Melanocyte of skin (primary cell): ENCODE measurements around the gene FAM193A. TPM values are rescaled to one million over a fixed set of nuclear protein-coding genes. Genes with fewer than 3 reads are reported as not detected.

Source experiments
- small RNA-seq, 2 donors: library from RNA; depleted of rRNA; stranded (forward); fragments of <200 nt; gene quantifications; one replicate each; pipeline ENCODE3, GENCODE V24; 2012
- total RNA-seq, 2 donors: library from RNA; depleted of rRNA; stranded (reverse); fragments of >200 nt; gene quantifications; 2 replicates each; pipeline ENCODE4 v1.2.3, GENCODE V29; 2012

The FAM193A gene, protein sequence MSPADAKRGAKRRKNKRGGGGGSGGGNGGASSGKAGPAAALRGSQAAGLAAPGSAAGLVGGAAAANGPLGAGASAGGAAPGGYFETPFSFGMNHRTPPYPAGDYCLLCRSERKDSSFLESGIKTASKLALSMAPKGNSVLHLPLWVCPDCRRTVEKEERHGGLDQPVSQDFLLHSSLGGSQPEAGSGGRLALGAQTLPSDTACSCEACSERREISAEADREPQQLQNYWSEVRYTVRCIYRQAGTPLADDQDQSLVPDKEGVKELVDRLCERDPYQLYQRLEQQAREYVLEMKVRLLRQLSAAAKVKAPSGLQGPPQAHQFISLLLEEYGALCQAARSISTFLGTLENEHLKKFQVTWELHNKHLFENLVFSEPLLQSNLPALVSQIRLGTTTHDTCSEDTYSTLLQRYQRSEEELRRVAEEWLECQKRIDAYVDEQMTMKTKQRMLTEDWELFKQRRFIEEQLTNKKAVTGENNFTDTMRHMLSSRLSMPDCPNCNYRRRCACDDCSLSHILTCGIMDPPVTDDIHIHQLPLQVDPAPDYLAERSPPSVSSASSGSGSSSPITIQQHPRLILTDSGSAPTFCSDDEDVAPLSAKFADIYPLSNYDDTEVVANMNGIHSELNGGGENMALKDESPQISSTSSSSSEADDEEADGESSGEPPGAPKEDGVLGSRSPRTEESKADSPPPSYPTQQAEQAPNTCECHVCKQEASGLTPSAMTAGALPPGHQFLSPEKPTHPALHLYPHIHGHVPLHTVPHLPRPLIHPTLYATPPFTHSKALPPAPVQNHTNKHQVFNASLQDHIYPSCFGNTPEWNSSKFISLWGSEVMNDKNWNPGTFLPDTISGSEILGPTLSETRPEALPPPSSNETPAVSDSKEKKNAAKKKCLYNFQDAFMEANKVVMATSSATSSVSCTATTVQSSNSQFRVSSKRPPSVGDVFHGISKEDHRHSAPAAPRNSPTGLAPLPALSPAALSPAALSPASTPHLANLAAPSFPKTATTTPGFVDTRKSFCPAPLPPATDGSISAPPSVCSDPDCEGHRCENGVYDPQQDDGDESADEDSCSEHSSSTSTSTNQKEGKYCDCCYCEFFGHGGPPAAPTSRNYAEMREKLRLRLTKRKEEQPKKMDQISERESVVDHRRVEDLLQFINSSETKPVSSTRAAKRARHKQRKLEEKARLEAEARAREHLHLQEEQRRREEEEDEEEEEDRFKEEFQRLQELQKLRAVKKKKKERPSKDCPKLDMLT (N-terminal part only)
- total RNA-seq, result 10 to 100 TPM; 18.6 to 22.0 TPM

DNA sequence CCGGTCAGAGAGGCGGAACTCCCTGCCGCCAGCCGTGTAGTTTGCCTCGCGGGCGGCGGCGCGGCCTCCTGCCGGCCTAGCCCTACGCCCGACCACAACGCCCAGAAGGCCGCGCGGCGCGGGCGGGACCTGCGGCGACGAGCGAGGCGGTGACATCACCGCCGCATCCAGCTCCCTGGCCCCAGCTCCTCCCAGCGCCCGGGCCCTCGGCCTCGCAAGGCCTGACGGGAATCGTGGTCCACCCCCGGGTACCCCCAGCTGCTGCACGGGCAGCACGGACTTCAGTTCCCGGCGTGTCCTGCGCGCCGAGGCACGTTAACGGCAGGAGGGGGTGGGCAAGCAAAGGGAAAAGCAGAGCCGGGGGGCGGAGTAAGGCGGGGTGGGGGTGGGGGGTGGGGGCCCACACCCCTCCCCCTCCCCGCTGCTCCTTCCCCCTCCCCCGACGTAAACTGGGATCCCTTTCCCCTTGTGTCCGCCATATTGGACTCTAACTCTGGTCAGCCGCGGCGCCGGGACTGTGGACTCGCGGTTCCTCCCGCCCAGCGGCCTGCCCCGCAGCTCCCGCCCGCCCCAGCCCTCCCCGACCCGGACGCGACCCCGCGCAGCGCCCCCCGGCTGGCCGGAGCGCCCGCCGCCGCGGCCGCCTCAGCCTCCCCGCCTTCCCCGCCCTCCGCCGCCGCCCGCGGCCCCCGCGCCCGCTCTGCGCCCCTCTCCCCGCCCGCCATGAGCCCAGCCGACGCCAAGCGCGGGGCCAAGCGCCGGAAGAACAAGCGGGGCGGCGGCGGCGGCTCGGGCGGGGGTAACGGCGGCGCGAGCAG, at the start of gene FAM193A:
Gene FAM193A, plus strand, starts transcription at position 455 of the 818 bp plus-strand sequence. Its CDS starts 269 bp downstream, at position 724.

DNA sequence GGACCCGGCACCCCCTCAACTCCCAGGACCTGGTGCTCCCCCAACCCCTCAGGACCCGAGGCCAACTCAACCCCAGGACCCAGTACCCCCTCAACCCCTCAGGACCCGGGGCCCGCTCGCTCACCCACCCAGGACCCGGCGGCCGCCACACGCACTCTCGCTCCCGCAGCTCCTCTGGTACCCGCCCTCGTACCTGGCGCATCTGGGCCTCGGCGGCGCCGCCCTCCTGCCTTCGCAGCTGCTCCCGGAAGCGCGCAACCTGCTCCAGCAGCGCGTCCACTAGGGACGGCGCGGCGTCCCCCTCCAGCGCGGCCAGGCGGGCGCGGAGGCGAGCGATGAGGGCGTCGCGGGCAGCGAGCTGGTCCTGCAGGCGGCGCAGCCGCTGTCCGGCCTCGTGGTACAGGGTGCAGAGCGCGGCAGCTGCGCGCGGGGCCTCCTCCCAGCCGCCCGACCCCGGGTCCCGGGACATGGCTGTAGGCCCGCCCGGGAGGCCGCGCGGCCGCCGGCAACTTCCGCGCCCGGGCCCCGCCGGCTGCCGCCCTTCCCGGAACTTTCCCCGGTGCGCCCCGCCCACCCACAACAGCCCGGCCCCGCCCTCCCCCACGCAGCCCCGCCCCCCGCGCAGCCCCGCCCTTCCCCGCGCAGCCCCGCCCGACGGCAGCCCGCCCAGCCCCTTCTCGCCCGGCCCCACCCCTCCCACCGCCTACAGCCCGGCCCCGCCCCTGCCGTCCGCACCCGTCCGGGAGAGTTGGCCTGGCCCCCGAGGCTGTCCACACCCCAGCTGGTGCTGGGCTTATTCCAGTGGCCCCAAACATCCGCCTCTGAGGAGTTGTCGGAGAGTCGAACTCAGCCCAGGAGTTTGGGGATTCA, 219.6 kb downstream of the FAM193A start, which contains the start of gene TNIP2:
Gene TNIP2, minus strand, starts transcription at position 516 of the 870 bp plus-strand sequence. Its CDS starts 47 bp downstream, at position 469.

Small RNA genes lying within 50 kb of the gene (small RNA-seq; reads per million reads assigned to genes)
- gene CR545473.1 (0 reads per million in 2 donors), gene RF00019 (0 reads per million in 2 donors)

Other genes starting within 250 kb of the FAM193A start
- 10 to 100 TPM in 1 of 2 donors, 1 to 10 TPM in 1; 8.7 to 13.1 TPM for gene ZFYVE28, start 118.0 kb upstream of the FAM193A start, total RNA-seq
- gene CFAP99, start 117.7 kb upstream of the FAM193A start, total RNA-seq, result under 1 TPM in 1 of 2 donors, not detected in 1; under 0.01 TPM
- gene RNF4, start 67.5 kb upstream of the FAM193A start, total RNA-seq, result 100 to 1,000 TPM in 1 of 2 donors, 10 to 100 TPM in 1; 72.6 to 111 TPM
- gene TNIP2, start 219.7 kb downstream of the FAM193A start, total RNA-seq, result 10 to 100 TPM; 32.7 to 44.3 TPM